ENCODE data around the gene KIF16B. TPM values are rescaled to one million over a fixed set of nuclear protein-coding genes. Genes with fewer than 3 reads are reported as not detected.

KIF16B gene
- total RNA-seq, 1 experiment from 2014 or later = 7.6 TPM

DNA sequence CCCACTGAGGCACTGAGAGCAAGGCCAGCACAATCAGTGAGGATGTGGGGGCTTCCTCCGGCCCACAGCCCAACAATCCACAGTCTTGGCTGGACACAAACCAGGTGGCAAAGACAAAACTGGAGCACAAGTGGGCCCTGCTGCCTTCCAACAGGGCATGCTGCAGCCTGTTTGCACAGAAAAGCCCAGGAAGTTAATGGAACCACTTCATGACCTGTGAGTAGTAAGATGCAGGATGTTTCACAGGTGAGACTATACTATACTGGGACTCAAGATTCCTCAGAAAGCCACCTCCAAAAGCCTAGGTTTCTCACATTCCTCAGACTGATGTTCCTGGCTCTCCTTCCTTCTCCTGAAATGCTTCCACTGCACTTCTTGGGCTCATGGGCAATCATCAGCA is 235.5 kb downstream of the KIF16B start (continued):
- TF ChIP-seq KAT7 (CRISPR knock-in tag; IDR thresholded peaks at IDR 0.05; ENCODE audit: borderline replicate concordance) = no peak

DNA sequence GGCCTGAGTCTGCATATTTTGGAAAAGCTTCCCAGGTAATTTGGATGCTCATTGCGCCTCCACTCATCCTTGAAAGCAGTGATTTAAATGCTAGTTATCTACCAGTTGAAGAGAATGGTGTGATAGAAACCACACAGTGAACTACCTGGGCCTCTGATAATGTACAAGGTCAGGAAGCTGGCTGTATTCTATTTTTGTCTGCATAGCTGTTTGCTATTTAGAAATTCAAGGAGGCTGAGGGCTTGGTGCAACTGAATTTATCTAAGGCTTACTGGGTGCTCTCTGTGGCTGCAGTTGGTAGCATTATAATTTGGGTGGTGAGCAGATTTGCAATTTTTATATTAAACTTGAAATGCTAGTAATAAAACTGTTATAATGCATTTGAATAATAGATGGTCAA is 245.6 kb downstream of the KIF16B start:
- POLR2A ChIA-PET = no interaction called here

DNA sequence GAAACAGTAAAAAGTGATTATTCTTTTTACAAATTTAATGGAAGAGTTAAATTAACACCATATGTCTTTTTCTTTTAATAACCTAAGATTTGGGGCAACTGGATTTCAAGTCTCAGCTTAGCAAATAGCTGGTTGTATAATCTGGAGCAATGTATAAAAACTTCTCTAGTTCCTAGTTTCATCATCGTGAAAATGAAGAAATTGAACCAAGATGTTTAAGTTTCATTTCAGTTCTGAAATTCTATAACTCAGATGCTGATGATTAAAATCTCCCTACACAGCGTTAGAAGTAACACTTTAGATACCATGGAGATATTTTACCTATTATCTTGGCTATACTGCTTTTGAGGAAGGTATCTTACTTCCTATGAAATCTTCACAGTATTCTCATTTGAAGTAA is 252.0 kb downstream of the KIF16B start:
- Mint-ChIP-seq H3K27ac (no peak overlapping the region), H3K27me3 (ENCODE audit: low read depth) (no peaks in the 10 kb centered on the region), H3K4me1 (peaks cover 2% of the 10 kb centered on the region; the same call in 1 of the 2 replicates), H3K4me3 (no peak overlapping the region), H3K9me3 (peaks cover 20% of the 10 kb centered on the region), H3K36me3 (peaks cover 14% of the 10 kb centered on the region)
- ChIA-PET CTCF (no interaction called here), POLR2A (no interaction called here)
- TF ChIP-seq, protein P1, sequence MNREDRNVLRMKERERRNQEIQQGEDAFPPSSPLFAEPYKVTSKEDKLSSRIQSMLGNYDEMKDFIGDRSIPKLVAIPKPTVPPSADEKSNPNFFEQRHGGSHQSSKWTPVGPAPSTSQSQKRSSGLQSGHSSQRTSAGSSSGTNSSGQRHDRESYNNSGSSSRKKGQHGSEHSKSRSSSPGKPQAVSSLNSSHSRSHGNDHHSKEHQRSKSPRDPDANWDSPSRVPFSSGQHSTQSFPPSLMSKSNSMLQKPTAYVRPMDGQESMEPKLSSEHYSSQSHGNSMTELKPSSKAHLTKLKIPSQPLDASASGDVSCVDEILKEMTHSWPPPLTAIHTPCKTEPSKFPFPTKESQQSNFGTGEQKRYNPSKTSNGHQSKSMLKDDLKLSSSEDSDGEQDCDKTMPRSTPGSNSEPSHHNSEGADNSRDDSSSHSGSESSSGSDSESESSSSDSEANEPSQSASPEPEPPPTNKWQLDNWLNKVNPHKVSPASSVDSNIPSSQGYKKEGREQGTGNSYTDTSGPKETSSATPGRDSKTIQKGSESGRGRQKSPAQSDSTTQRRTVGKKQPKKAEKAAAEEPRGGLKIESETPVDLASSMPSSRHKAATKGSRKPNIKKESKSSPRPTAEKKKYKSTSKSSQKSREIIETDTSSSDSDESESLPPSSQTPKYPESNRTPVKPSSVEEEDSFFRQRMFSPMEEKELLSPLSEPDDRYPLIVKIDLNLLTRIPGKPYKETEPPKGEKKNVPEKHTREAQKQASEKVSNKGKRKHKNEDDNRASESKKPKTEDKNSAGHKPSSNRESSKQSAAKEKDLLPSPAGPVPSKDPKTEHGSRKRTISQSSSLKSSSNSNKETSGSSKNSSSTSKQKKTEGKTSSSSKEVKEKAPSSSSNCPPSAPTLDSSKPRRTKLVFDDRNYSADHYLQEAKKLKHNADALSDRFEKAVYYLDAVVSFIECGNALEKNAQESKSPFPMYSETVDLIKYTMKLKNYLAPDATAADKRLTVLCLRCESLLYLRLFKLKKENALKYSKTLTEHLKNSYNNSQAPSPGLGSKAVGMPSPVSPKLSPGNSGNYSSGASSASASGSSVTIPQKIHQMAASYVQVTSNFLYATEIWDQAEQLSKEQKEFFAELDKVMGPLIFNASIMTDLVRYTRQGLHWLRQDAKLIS (CRISPR knock-in tag; IDR thresholded peaks at IDR 0.05; ENCODE audit: borderline replicate concordance) = no peak
- TF ChIP-seq, protein P2, sequence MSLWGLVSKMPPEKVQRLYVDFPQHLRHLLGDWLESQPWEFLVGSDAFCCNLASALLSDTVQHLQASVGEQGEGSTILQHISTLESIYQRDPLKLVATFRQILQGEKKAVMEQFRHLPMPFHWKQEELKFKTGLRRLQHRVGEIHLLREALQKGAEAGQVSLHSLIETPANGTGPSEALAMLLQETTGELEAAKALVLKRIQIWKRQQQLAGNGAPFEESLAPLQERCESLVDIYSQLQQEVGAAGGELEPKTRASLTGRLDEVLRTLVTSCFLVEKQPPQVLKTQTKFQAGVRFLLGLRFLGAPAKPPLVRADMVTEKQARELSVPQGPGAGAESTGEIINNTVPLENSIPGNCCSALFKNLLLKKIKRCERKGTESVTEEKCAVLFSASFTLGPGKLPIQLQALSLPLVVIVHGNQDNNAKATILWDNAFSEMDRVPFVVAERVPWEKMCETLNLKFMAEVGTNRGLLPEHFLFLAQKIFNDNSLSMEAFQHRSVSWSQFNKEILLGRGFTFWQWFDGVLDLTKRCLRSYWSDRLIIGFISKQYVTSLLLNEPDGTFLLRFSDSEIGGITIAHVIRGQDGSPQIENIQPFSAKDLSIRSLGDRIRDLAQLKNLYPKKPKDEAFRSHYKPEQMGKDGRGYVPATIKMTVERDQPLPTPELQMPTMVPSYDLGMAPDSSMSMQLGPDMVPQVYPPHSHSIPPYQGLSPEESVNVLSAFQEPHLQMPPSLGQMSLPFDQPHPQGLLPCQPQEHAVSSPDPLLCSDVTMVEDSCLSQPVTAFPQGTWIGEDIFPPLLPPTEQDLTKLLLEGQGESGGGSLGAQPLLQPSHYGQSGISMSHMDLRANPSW (CRISPR knock-in tag; conservative IDR thresholded peaks at IDR 0.05; ENCODE audit: low read depth) = no peak
- TF ChIP-seq, protein P3, sequence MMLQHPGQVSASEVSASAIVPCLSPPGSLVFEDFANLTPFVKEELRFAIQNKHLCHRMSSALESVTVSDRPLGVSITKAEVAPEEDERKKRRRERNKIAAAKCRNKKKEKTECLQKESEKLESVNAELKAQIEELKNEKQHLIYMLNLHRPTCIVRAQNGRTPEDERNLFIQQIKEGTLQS (CRISPR knock-in tag; conservative IDR thresholded peaks at IDR 0.05) = no peak
- TF ChIP-seq NR2C2 (CRISPR knock-in tag; IDR thresholded peaks at IDR 0.05) (no peak), ZNF396 (CRISPR knock-in tag; IDR thresholded peaks at IDR 0.05; ENCODE audit: borderline replicate concordance) (no peak)
- DNase-seq (ENCODE audit: low spot score) (no peak), ATAC-seq (no peak)

More for the DNA sequence above, 245.6 kb downstream of the KIF16B start:
- CTCF ChIA-PET = no interaction called here
- H3K4me1 Mint-ChIP-seq = no peaks in the 10 kb centered on the region
- no peak for TF ChIP-seq NR3C1 (CRISPR knock-in tag; conservative IDR thresholded peaks at IDR 0.05; ENCODE audit: low read depth)
- TF ChIP-seq NFATC4 (CRISPR knock-in tag; IDR thresholded peaks at IDR 0.05) = no peak
- no peak for TF ChIP-seq OVOL2 (CRISPR knock-in tag; IDR thresholded peaks at IDR 0.05; ENCODE audit: borderline replicate concordance)
- no peak for TF ChIP-seq ZNF671 (CRISPR knock-in tag; IDR thresholded peaks at IDR 0.05)
- TF ChIP-seq FOXP1 (CRISPR knock-in tag; IDR thresholded peaks at IDR 0.05; ENCODE audit: borderline replicate concordance) = no peak
- TF ChIP-seq ZNF317 (CRISPR knock-in tag; IDR thresholded peaks at IDR 0.05; ENCODE audit: borderline replicate concordance, low read depth) = no peak
- TF ChIP-seq ETV6 (CRISPR knock-in tag; IDR thresholded peaks at IDR 0.05) = no peak
- TF ChIP-seq ZNF219 (CRISPR knock-in tag; IDR thresholded peaks at IDR 0.05; ENCODE audit: borderline replicate concordance) = no peak
- TF ChIP-seq MYBL2 (CRISPR knock-in tag; IDR thresholded peaks at IDR 0.05) = no peak
- TF ChIP-seq, protein P4, sequence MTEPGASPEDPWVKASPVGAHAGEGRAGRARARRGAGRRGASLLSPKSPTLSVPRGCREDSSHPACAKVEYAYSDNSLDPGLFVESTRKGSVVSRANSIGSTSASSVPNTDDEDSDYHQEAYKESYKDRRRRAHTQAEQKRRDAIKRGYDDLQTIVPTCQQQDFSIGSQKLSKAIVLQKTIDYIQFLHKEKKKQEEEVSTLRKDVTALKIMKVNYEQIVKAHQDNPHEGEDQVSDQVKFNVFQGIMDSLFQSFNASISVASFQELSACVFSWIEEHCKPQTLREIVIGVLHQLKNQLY (CRISPR knock-in tag; IDR thresholded peaks at IDR 0.05) = no peak
- TF ChIP-seq, protein P5, sequence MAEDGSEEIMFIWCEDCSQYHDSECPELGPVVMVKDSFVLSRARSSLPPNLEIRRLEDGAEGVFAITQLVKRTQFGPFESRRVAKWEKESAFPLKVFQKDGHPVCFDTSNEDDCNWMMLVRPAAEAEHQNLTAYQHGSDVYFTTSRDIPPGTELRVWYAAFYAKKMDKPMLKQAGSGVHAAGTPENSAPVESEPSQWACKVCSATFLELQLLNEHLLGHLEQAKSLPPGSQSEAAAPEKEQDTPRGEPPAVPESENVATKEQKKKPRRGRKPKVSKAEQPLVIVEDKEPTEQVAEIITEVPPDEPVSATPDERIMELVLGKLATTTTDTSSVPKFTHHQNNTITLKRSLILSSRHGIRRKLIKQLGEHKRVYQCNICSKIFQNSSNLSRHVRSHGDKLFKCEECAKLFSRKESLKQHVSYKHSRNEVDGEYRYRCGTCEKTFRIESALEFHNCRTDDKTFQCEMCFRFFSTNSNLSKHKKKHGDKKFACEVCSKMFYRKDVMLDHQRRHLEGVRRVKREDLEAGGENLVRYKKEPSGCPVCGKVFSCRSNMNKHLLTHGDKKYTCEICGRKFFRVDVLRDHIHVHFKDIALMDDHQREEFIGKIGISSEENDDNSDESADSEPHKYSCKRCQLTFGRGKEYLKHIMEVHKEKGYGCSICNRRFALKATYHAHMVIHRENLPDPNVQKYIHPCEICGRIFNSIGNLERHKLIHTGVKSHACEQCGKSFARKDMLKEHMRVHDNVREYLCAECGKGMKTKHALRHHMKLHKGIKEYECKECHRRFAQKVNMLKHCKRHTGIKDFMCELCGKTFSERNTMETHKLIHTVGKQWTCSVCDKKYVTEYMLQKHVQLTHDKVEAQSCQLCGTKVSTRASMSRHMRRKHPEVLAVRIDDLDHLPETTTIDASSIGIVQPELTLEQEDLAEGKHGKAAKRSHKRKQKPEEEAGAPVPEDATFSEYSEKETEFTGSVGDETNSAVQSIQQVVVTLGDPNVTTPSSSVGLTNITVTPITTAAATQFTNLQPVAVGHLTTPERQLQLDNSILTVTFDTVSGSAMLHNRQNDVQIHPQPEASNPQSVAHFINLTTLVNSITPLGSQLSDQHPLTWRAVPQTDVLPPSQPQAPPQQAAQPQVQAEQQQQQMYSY (CRISPR knock-in tag; IDR thresholded peaks at IDR 0.05) = no peak
- TF ChIP-seq, protein P6, sequence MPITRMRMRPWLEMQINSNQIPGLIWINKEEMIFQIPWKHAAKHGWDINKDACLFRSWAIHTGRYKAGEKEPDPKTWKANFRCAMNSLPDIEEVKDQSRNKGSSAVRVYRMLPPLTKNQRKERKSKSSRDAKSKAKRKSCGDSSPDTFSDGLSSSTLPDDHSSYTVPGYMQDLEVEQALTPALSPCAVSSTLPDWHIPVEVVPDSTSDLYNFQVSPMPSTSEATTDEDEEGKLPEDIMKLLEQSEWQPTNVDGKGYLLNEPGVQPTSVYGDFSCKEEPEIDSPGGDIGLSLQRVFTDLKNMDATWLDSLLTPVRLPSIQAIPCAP (CRISPR knock-in tag; IDR thresholded peaks at IDR 0.05) = no peak
- TF ChIP-seq, protein P7, sequence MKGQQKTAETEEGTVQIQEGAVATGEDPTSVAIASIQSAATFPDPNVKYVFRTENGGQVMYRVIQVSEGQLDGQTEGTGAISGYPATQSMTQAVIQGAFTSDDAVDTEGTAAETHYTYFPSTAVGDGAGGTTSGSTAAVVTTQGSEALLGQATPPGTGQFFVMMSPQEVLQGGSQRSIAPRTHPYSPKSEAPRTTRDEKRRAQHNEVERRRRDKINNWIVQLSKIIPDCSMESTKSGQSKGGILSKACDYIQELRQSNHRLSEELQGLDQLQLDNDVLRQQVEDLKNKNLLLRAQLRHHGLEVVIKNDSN (CRISPR knock-in tag; IDR thresholded peaks at IDR 0.05) = no peak
- no peak for TF ChIP-seq JUN (CRISPR knock-in tag; IDR thresholded peaks at IDR 0.05)
- no peak for TF ChIP-seq NR1H2 (CRISPR knock-in tag; IDR thresholded peaks at IDR 0.05)
- H3K9me3 Mint-ChIP-seq = peaks cover 36% of the 10 kb centered on the region
- ATAC-seq (no peak), DNase-seq (ENCODE audit: low spot score) (no peak)
- H3K27ac Mint-ChIP-seq = no peak overlapping the region
- no peaks in the 10 kb centered on the region for H3K27me3 Mint-ChIP-seq (ENCODE audit: low read depth)
- H3K4me3 Mint-ChIP-seq = no peak overlapping the region
- H3K36me3 Mint-ChIP-seq = peaks cover 22% of the 10 kb centered on the region

Measured in WTC11 (cell line).